Neural progenitor cell (in vitro differentiated cells): ENCODE measurements around the gene BABAM1.

Experiments
- EZH2 ChIP-seq: fragments of 200-600 bp; sonication (generic); IDR thresholded peaks from 2 replicates; pipeline ENCODE4 v1.6.1; 2017; ENCODE audit warnings: antibody characterized with exemption, mild to moderate bottlenecking, moderate library complexity
- TF ChIP-seq, protein P1 (sequence below): fragments of 200-600 bp; sonication (generic); IDR thresholded peaks from 2 replicates; pipeline ENCODE4 v1.5.1; 2017; ENCODE audit warnings: antibody characterized with exemption, mild to moderate bottlenecking

DNA sequence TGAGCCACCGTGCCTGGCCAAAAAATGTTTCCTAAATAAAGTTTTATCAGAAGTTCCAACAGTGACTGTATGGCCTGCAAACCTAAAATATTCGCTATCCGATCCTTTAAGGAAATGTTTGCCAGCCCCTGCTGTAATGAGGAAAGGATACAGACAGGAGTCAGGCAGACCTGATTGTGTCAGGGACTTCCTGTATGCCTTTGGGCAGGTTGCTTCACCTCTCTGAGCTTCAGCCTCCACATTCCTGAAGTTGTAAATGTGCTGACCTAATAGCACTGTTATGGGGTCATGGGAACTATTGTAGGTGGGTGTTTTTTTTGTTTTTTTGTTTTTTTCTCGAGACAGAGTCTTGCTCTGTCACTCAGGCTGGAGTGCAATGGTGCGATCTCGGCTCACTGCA is 29.7 kb downstream of the BABAM1 start:
- TF ChIP-seq, protein P1, sequence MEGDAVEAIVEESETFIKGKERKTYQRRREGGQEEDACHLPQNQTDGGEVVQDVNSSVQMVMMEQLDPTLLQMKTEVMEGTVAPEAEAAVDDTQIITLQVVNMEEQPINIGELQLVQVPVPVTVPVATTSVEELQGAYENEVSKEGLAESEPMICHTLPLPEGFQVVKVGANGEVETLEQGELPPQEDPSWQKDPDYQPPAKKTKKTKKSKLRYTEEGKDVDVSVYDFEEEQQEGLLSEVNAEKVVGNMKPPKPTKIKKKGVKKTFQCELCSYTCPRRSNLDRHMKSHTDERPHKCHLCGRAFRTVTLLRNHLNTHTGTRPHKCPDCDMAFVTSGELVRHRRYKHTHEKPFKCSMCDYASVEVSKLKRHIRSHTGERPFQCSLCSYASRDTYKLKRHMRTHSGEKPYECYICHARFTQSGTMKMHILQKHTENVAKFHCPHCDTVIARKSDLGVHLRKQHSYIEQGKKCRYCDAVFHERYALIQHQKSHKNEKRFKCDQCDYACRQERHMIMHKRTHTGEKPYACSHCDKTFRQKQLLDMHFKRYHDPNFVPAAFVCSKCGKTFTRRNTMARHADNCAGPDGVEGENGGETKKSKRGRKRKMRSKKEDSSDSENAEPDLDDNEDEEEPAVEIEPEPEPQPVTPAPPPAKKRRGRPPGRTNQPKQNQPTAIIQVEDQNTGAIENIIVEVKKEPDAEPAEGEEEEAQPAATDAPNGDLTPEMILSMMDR = no peak
- no peak for TF ChIP-seq EZH2
